Transverse colon (tissue), 4 donors: ENCODE measurements around the gene SMC2.

ENCODE experiments used
- CTCF ChIP-seq, 5 experiments: fragments of 200-600 bp in 3 of 5; fragments of 450-650 bp in 2 of 5; sonication (generic) in 3 of 5; IDR thresholded peaks; 1 replicate in 2 of 5; 2 replicates in 3 of 5; pipeline ENCODE4 v1.5.1; 2016 to 2017; ENCODE audit warnings: antibody characterized with exemption in 5 of 5, inconsistent platforms in 3 of 5, mild to moderate bottlenecking in 2 of 5, moderate library complexity in 1 of 5
- EP300 ChIP-seq: sonication (generic); formaldehyde crosslinking; IDR thresholded peaks from one replicate; pipeline ENCODE4 v1.6.1; 2017; ENCODE audit warnings: antibody characterized with exemption, low read depth
- POLR2A ChIP-seq: fragments of 450-650 bp; IDR thresholded peaks from one replicate; pipeline ENCODE4 v1.6.1; 2016; ENCODE audit warnings: antibody characterized with exemption, mild to moderate bottlenecking, moderate library complexity
- POLR2AphosphoS5 ChIP-seq, 3 donors: sonication (generic); formaldehyde crosslinking; IDR thresholded peaks; one replicate each; pipeline ENCODE4 v1.6.1; 2016; ENCODE audit warnings: antibody characterized with exemption in 3 of 3

- TF ChIP-seq CTCF (IDR thresholded peaks at IDR 0.05) = peak in 1 of 5 experiments; percentile 21
- TF ChIP-seq POLR2AphosphoS5 (IDR thresholded peaks at IDR 0.05) = no peak
- no peak for TF ChIP-seq POLR2A
- TF ChIP-seq EP300 = no peak
Measured at GRCh38 chr9:104092875-104093600, 1.1 kb upstream of the SMC2 start.
